DMS153 (cell line): ENCODE data around the gene IGFALS.

ENCODE experiments used
- DNase-seq: peaks from one replicate; lab custom pipeline; 2025; lab: John Stamatoyannopoulos, UW

IGFALS gene

GRCh38 chr16:1744338-1744840, 49.1 kb downstream of the IGFALS start:
- no peak for DNase-seq

GRCh38 chr16:1743376-1744337, 49.8 kb downstream of the IGFALS start:
- no peak for DNase-seq

DNA sequence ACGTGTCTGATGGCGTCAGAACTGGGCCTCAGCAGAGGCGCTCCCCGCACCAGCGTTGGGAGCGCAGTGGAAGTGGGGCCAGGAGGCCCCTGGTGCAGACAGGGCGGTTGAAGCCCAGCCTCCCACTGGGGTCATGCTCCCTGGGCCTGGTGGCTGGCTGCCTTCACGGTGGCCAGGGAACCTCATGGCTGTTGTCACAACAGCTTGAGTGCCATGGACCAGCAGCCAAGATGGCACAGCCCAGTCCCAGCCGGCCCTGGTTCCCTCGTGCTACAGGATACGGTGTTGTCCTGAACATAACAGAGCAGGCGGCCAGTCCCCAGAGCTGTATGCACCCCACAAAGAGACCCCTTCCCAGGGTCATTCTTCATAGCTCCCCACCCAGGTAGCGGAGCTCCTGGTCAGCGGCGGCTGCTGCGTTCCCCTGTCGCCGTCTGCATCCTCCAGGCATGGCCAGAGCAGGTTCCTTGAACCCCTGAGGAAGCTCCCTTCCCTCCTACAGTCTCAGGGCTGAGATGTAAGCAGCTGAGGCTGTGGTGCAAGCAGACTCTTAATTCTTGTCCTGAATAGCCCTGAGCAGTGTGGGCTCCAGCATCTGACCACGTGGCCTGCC, 51.8 kb downstream of the IGFALS start:
- no peak for DNase-seq

DNA sequence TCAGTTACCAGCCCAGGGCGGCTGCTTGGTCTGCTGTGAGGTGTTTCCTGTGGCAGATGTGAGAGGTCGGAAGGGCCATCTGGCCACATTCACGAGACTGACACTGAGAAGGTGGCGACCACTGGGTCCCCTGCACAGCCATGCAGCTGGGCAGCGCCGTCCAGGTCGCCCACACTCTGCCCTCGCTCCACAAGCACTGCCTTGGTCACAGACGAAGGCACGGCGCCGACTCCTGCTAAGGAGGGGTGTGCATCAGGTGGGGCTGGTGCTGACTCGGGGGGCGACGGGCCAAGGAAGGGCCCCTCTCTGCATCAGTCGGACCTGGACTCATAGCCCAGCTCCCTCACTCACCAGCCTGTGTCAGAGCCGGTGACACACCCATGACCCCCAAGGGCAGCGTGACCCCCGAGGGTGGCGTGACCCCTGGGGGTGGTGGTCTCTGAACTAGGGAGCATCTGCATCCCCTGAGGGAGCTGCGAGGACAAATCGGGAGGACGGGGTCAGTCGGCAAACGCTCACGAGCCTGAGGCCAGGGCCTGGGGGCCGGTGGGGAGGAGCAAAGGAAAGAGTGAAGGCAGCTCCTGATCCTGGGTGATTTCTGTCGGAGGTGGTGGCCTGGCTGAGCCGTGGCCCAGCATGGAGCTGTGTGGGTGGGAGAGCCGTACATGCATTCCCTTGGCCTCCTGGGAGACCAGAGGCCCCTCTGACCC, 52.6 kb downstream of the IGFALS start:
- DNase-seq, result no peak
